HFF-Myc (cell line): Measurements from ENCODE around the gene MAPK13.

ENCODE experiments used
- DNase-seq: peaks from one replicate; pipeline ENCODE4 v3.0.0-alpha.2; 2011; ENCODE audit warnings: low read depth; ENCODE audit errors: extremely low read depth
- H3K4me3 ChIP-seq: replicated peaks from 2 replicates; pipeline ENCODE4 v1.5.1; 2011; ENCODE audit warnings: low read depth, mild to moderate bottlenecking, control low read depth, low read length
- TF ChIP-seq, protein P1 (sequence below): IDR thresholded peaks from 2 replicates; pipeline ENCODE4 v1.5.1; 2012; ENCODE audit warnings: mild to moderate bottlenecking, low read depth, low read length, control low read depth; ENCODE audit errors: missing control alignments

MAPK13 gene

DNA sequence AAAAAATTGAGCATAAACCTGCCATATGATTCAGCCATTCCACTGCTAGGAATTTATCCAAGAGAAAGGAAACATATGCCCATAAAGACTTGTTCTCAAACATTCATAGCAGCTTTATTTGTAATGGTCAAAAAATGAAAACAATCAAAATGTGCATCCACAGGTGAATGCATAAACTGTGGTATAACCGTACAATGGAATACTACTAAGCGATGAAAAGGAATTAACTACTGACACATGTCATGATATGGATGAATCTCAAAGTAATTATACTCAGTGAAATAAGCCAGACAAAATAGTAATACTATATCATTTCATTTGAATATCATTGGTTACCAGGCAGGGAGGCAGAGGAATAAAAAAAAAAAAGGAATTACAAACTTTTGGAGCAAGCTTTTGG is 40.4 kb downstream of the MAPK13 start:
- DNase-seq, result no peak
- TF ChIP-seq, protein P1, sequence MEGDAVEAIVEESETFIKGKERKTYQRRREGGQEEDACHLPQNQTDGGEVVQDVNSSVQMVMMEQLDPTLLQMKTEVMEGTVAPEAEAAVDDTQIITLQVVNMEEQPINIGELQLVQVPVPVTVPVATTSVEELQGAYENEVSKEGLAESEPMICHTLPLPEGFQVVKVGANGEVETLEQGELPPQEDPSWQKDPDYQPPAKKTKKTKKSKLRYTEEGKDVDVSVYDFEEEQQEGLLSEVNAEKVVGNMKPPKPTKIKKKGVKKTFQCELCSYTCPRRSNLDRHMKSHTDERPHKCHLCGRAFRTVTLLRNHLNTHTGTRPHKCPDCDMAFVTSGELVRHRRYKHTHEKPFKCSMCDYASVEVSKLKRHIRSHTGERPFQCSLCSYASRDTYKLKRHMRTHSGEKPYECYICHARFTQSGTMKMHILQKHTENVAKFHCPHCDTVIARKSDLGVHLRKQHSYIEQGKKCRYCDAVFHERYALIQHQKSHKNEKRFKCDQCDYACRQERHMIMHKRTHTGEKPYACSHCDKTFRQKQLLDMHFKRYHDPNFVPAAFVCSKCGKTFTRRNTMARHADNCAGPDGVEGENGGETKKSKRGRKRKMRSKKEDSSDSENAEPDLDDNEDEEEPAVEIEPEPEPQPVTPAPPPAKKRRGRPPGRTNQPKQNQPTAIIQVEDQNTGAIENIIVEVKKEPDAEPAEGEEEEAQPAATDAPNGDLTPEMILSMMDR, result no peak
- H3K4me3 ChIP-seq, result no peak overlapping the region

DNA sequence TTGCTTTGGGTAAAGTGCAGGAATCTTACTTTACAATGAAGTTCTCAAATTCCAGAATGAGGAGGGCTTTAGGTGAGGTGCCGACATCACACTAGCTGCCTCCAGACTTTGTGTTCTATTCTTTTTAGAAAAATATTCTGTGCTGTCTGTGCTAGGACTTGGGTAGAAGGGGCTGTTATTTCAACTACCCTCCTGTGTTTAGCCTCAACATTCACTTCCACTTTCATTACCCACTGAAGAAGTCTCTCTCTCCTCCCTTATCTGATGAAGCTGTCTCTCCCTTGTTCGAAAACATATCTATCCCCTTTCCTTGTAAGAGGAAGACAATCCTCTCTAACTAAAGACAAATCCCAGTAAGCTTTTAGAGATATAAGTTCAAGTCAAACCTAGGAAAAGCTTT is 41.3 kb downstream of the MAPK13 start:
- TF ChIP-seq, protein P1, result no peak
- H3K4me3 ChIP-seq, result no peak overlapping the region
- no peak for DNase-seq

- DNase-seq, result no peak
- TF ChIP-seq, protein P1, result no peak
Measured at GRCh38 chr6:36177166-36177565, 46.9 kb downstream of the MAPK13 start.

DNA sequence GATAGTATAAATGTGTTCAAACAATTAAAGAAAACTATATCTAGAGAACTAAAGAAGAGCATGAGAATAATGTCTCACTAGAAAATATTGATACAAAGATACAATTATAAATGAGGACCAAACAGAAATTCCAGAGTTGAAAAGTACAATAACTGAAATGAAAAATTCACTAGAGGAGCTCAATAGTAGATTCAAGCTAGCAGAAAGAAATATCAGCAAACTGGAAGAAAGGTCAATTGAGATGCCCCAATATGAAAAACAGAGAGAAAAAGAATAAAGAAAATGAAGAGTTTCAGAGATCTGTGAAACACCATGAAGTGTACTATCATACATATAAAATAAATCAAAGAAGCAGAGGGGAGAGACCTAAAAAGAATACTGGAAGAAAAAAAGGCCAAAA is 48.2 kb downstream of the MAPK13 start:
- no peak overlapping the region for H3K4me3 ChIP-seq
- no peak for DNase-seq
- TF ChIP-seq, protein P1, result no peak

More at GRCh38 chr6:36177166-36177565, 46.9 kb downstream of the MAPK13 start:
- no peak overlapping the region for H3K4me3 ChIP-seq

DNA sequence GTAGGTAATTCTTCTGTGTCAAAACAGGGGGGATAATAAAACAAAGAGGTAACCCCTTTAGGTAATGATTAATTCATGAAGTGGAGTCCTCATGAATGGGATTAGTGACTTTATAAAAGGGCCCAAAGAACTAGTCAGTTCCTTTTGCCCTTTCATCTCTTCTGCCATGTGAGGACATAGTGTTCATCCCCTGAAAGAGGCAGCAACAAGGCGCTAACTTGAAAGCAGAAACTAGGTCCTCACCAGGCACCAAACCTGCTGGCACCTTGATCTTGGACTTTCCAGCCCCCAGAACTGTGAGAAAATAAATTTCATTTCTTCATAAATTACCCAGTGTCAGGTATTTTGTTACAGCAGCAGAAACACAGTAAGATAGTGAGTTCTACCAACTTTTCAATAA is 49.8 kb downstream of the MAPK13 start:
- TF ChIP-seq, protein P1, result no peak
- H3K4me3 ChIP-seq, result no peak overlapping the region
- no peak for DNase-seq

DNA sequence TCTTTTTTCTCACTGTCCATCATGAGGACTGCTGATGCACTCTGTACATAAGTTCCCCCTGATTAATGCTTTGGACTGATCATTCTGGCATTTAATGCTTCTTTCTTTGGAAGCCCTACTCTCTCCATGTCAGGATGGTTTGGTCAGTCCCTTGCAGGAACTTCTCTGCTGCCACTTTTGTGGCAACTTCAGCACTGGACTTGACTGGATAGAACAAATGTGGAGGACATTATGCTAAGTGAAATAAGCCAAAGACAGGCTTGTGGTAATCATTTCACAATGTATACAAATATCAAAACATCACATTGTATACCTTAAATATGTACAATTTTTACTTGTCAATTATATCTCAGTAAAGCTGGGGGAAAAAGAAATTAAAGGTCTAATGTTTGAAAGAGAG is 54.0 kb downstream of the MAPK13 start:
- no peak for DNase-seq
- TF ChIP-seq, protein P1, result no peak
- no peak overlapping the region for H3K4me3 ChIP-seq

- DNase-seq, result no peak
- TF ChIP-seq, protein P1, result no peak
- no peak overlapping the region for H3K4me3 ChIP-seq
Measured at GRCh38 chr6:36186199-36186598, 55.9 kb downstream of the MAPK13 start.
